Measurements from ENCODE around the gene MMP13.
"Not testable (repeated sequence)": the region's sequence is repeated elsewhere in the genome, so short reads cannot be mapped to it uniquely, and the experiment has no call there.

The MMP13 gene

GRCh38 chr11:102927624-102927990 is 27.9 kb downstream of the MMP13 start:
- no peak overlapping the region for H3K4me3 ChIP-seq (ENCODE audit: low read length)
- TF ChIP-seq ZNF274 (IDR thresholded peaks at IDR 0.05; ENCODE audit: low read depth, low read length), result no peak

GRCh38 chr11:102926961-102927623 is 28.4 kb downstream of the MMP13 start:
- H3K4me3 ChIP-seq (ENCODE audit: low read length), result no peak overlapping the region
- no peak for TF ChIP-seq ZNF274 (IDR thresholded peaks at IDR 0.05; ENCODE audit: low read depth, low read length)

- no peak for TF ChIP-seq ZNF274 (IDR thresholded peaks at IDR 0.05; ENCODE audit: low read depth, low read length)
- no peak overlapping the region for H3K4me3 ChIP-seq (ENCODE audit: low read length)
Observed at GRCh38 chr11:102926517-102926916, 29.0 kb downstream of the MMP13 start.

- TF ChIP-seq ZNF274 (IDR thresholded peaks at IDR 0.05; ENCODE audit: low read depth, low read length), result no peak
- H3K4me3 ChIP-seq (ENCODE audit: low read length), result no peak overlapping the region
Observed at GRCh38 chr11:102925988-102926387, 29.5 kb downstream of the MMP13 start.

- H3K4me3 ChIP-seq (ENCODE audit: low read length), result no peak overlapping the region
- no peak for TF ChIP-seq ZNF274 (IDR thresholded peaks at IDR 0.05; ENCODE audit: low read depth, low read length)
Observed at GRCh38 chr11:102924851-102925380, 30.6 kb downstream of the MMP13 start.

- no peak for TF ChIP-seq ZNF274 (IDR thresholded peaks at IDR 0.05; ENCODE audit: low read depth, low read length)
- no peak overlapping the region for H3K4me3 ChIP-seq (ENCODE audit: low read length)
Observed at GRCh38 chr11:102921587-102922220, 33.8 kb downstream of the MMP13 start.

GRCh38 chr11:102920118-102920684 is 35.3 kb downstream of the MMP13 start:
- no peak for TF ChIP-seq ZNF274 (IDR thresholded peaks at IDR 0.05; ENCODE audit: low read depth, low read length)
- no peak overlapping the region for H3K4me3 ChIP-seq (ENCODE audit: low read length)

GRCh38 chr11:102915044-102915375 is 40.5 kb downstream of the MMP13 start:
- no peak for TF ChIP-seq ZNF274 (IDR thresholded peaks at IDR 0.05; ENCODE audit: low read depth, low read length)
- no peak overlapping the region for H3K4me3 ChIP-seq (ENCODE audit: low read length)

GRCh38 chr11:102914238-102915043 is 41.1 kb downstream of the MMP13 start:
- no peak for TF ChIP-seq ZNF274 (IDR thresholded peaks at IDR 0.05; ENCODE audit: low read depth, low read length)

GRCh38 chr11:102912482-102912830 is 43.1 kb downstream of the MMP13 start:
- H3K4me3 ChIP-seq (ENCODE audit: low read length), result no peak overlapping the region
- no peak for TF ChIP-seq ZNF274 (IDR thresholded peaks at IDR 0.05; ENCODE audit: low read depth, low read length)

More at GRCh38 chr11:102914238-102915043, 41.1 kb downstream of the MMP13 start:
- H3K4me3 ChIP-seq (ENCODE audit: low read length), result no peak overlapping the region

GRCh38 chr11:102911758-102912481 is 43.6 kb downstream of the MMP13 start:
- no peak overlapping the region for H3K4me3 ChIP-seq (ENCODE audit: low read length)
- TF ChIP-seq ZNF274 (IDR thresholded peaks at IDR 0.05; ENCODE audit: low read depth, low read length), result no peak

GRCh38 chr11:102905848-102906247 is 49.7 kb downstream of the MMP13 start:
- not testable (repeated sequence) for H3K4me3 ChIP-seq (ENCODE audit: low read length)

- not testable (repeated sequence) for H3K4me3 ChIP-seq (ENCODE audit: low read length)
Observed at GRCh38 chr11:102903895-102904294, 51.6 kb downstream of the MMP13 start.

GRCh38 chr11:102900346-102900745 is 55.2 kb downstream of the MMP13 start:
- no peak for TF ChIP-seq ZNF274 (IDR thresholded peaks at IDR 0.05; ENCODE audit: low read depth, low read length)
- no peak overlapping the region for H3K4me3 ChIP-seq (ENCODE audit: low read length)
